ENCODE measurements around the gene COG7.
A peak's percentile ranks its signal among the peaks of the same experiment; 100 is the strongest.

Gene COG7

GRCh38 chr16:23452572-23453337 lies at the start of gene COG7 (continued):
- TF ChIP-seq ZNF660 (tag by site-specific recombination; IDR thresholded peaks at IDR 0.05) (peak; percentile 90), ZNF776 (tag by site-specific recombination; IDR thresholded peaks at IDR 0.05; ENCODE audit: borderline replicate concordance) (no peak), YY1 (tag by site-specific recombination; IDR thresholded peaks at IDR 0.05) (peak; percentile 82; the same call in 1 of the 2 replicates), TCF7L2 (IDR thresholded peaks at IDR 0.05; ENCODE audit: borderline replicate concordance, low read depth, low read length) (no peak), ZNF518A (tag by site-specific recombination; conservative IDR thresholded peaks at IDR 0.05; ENCODE audit: low read depth) (peak; percentile 46), ZBTB10 (tag by site-specific recombination; IDR thresholded peaks at IDR 0.05) (0 out of 2 replicates have a peak, but pooled peaks have one; percentile 33), ZNF610 (tag by site-specific recombination; IDR thresholded peaks at IDR 0.05; ENCODE audit: borderline replicate concordance) (peak; percentile 41; the same call in 1 of the 2 replicates), ZNF585B (tag by site-specific recombination; IDR thresholded peaks at IDR 0.05) (no peak), ZNF423 (tag by site-specific recombination; IDR thresholded peaks at IDR 0.05) (no peak), MYNN (tag by site-specific recombination; IDR thresholded peaks at IDR 0.05; ENCODE audit: borderline replicate concordance) (no peak), KLF16 (tag by site-specific recombination; IDR thresholded peaks at IDR 0.05) (peak; percentile 94; the same call in 1 of the 2 replicates), ZNF140 (tag by site-specific recombination; IDR thresholded peaks at IDR 0.05) (no peak), ZNF221 (tag by site-specific recombination; IDR thresholded peaks at IDR 0.05; ENCODE audit: borderline replicate concordance) (no peak), ZNF335 (tag by site-specific recombination; conservative IDR thresholded peaks at IDR 0.05) (peak; percentile 96), ZSCAN23 (tag by site-specific recombination; IDR thresholded peaks at IDR 0.05) (no peak), ZNF600 (tag by site-specific recombination; IDR thresholded peaks at IDR 0.05) (peak; percentile 87), ZSCAN4 (tag by site-specific recombination; IDR thresholded peaks at IDR 0.05) (peak; percentile 21; the same call in 1 of the 2 replicates), ZNF302 (tag by site-specific recombination; IDR thresholded peaks at IDR 0.05; ENCODE audit: low read depth) (no peak), ZNF121 (tag by site-specific recombination; IDR thresholded peaks at IDR 0.05) (peak; percentile 67), ZNF76 (tag by site-specific recombination; IDR thresholded peaks at IDR 0.05; ENCODE audit: borderline replicate concordance, low read depth) (peak; percentile 71), ZNF366 (tag by site-specific recombination; conservative IDR thresholded peaks at IDR 0.05) (no peak; the same call in 1 of the 2 replicates), ZNF843 (tag by site-specific recombination; IDR thresholded peaks at IDR 0.05) (peak; percentile 50; the same call in 1 of the 2 replicates), ZBTB8A (tag by site-specific recombination; IDR thresholded peaks at IDR 0.05) (peak; percentile 45; the same call in 1 of the 2 replicates), ZNF391 (tag by site-specific recombination; IDR thresholded peaks at IDR 0.05; ENCODE audit: borderline replicate concordance, low read depth) (peak; percentile 81; the same call in 1 of the 2 replicates), ZBTB7A (tag by site-specific recombination; IDR thresholded peaks at IDR 0.05; ENCODE audit: low read depth) (no peak), ZNF561 (tag by site-specific recombination; IDR thresholded peaks at IDR 0.05; ENCODE audit: borderline replicate concordance) (peak; percentile 68; the same call in 1 of the 2 replicates), ZNF777 (tag by site-specific recombination; IDR thresholded peaks at IDR 0.05; ENCODE audit: borderline replicate concordance) (peak; percentile 98), KLF1 (tag by site-specific recombination; IDR thresholded peaks at IDR 0.05) (peak; percentile 33), KLF8 (tag by site-specific recombination; IDR thresholded peaks at IDR 0.05) (peak; percentile 55; the same call in 1 of the 2 replicates)
